ENCODE results near the gene PDZRN3. TPM values are rescaled to one million over a fixed set of nuclear protein-coding genes. Genes with fewer than 3 reads are reported as not detected.
A peak's percentile ranks its signal among the peaks of the same experiment; 100 is the strongest.

PDZRN3 gene
- total RNA-seq, 1 donor from 2014 or later: 58.6 TPM

GRCh38 chr3:73401616-73402279, 223.0 kb downstream of the PDZRN3 start:
- Mint-ChIP-seq H3K36me3 (peaks cover 35% of the 10 kb centered on the region), H3K4me1 (ENCODE audit: unreplicated experiment) (peaks cover 46% of the 10 kb centered on the region), H3K27me3 (peaks cover 29% of the 10 kb centered on the region), H3K4me3 (no peak overlapping the region), H3K27ac (peak overlapping the region; percentile 21), H3K9me3 (no peaks in the 10 kb centered on the region)
- DNase-seq (ENCODE audit: extremely low spot score, unreplicated experiment): no peak
- TF ChIP-seq CTCF (conservative IDR thresholded peaks at IDR 0.05): no peak

- Mint-ChIP-seq H3K27me3 (peaks cover 27% of the 10 kb centered on the region), H3K9me3 (no peaks in the 10 kb centered on the region), H3K36me3 (peaks cover 35% of the 10 kb centered on the region), H3K27ac (peak overlapping the region; percentile 21), H3K4me1 (ENCODE audit: unreplicated experiment) (peaks cover 42% of the 10 kb centered on the region), H3K4me3 (no peak overlapping the region)
- no peak for DNase-seq (ENCODE audit: extremely low spot score, unreplicated experiment)
- TF ChIP-seq CTCF (conservative IDR thresholded peaks at IDR 0.05): no peak
These were observed 223.7 kb downstream of the PDZRN3 start for GRCh38 chr3:73401059-73401458.

- no peak overlapping the region for H3K27ac Mint-ChIP-seq
- H3K9me3 Mint-ChIP-seq: no peaks in the 10 kb centered on the region
- peaks cover 35% of the 10 kb centered on the region for H3K36me3 Mint-ChIP-seq
- peaks cover 33% of the 10 kb centered on the region for H3K4me1 Mint-ChIP-seq (ENCODE audit: unreplicated experiment)
- no peak for TF ChIP-seq CTCF (conservative IDR thresholded peaks at IDR 0.05)
- no peak for DNase-seq (ENCODE audit: extremely low spot score, unreplicated experiment)
- no peak overlapping the region for H3K4me3 Mint-ChIP-seq
- H3K27me3 Mint-ChIP-seq: peaks cover 21% of the 10 kb centered on the region
These were observed 225.0 kb downstream of the PDZRN3 start for GRCh38 chr3:73399666-73400253.

GRCh38 chr3:73399106-73399505, 225.6 kb downstream of the PDZRN3 start:
- no peak overlapping the region for H3K27ac Mint-ChIP-seq
- peaks cover 37% of the 10 kb centered on the region for H3K36me3 Mint-ChIP-seq

GRCh38 chr3:73398084-73398483, 226.7 kb downstream of the PDZRN3 start:
- Mint-ChIP-seq H3K27ac (no peak overlapping the region), H3K27me3 (peaks cover 21% of the 10 kb centered on the region), H3K9me3 (no peaks in the 10 kb centered on the region), H3K4me1 (ENCODE audit: unreplicated experiment) (peaks cover 26% of the 10 kb centered on the region), H3K4me3 (no peak overlapping the region), H3K36me3 (peaks cover 39% of the 10 kb centered on the region)
- no peak for TF ChIP-seq CTCF (conservative IDR thresholded peaks at IDR 0.05)
- DNase-seq (ENCODE audit: extremely low spot score, unreplicated experiment): no peak

More at GRCh38 chr3:73399106-73399505, 225.6 kb downstream of the PDZRN3 start:
- TF ChIP-seq CTCF (conservative IDR thresholded peaks at IDR 0.05): no peak
- Mint-ChIP-seq H3K27me3 (peaks cover 19% of the 10 kb centered on the region), H3K4me3 (no peak overlapping the region), H3K9me3 (no peaks in the 10 kb centered on the region), H3K4me1 (ENCODE audit: unreplicated experiment) (peaks cover 27% of the 10 kb centered on the region)
- no peak for DNase-seq (ENCODE audit: extremely low spot score, unreplicated experiment)
